Adrenal gland (tissue), 5 donors: ENCODE results near the gene SIT1.

ENCODE experiments used
- POLR2A ChIP-seq, 2 donors: fragments of 450-650 bp; IDR thresholded peaks; one replicate each; pipeline ENCODE4 v1.6.1; 2017; ENCODE audit warnings: antibody characterized with exemption in 2 of 2, mild to moderate bottlenecking in 2 of 2, moderate library complexity in 1 of 2
- TF ChIP-seq, protein P1 (sequence below), 6 experiments: fragments of 450-650 bp in 4 of 6; fragments of 200-600 bp in 2 of 6; sonication (generic) in 1 of 6; IDR thresholded peaks; 1 replicate in 5 of 6; 2 replicates in 1 of 6; pipeline versions ENCODE4 v1.5.1 to v1.8.0; 2016 to 2021; ENCODE audit warnings: antibody characterized with exemption in 6 of 6, mild to moderate bottlenecking in 2 of 6, moderate library complexity in 1 of 6
- donor health status: DM: no; HTN: no; CAD: no.

DNA sequence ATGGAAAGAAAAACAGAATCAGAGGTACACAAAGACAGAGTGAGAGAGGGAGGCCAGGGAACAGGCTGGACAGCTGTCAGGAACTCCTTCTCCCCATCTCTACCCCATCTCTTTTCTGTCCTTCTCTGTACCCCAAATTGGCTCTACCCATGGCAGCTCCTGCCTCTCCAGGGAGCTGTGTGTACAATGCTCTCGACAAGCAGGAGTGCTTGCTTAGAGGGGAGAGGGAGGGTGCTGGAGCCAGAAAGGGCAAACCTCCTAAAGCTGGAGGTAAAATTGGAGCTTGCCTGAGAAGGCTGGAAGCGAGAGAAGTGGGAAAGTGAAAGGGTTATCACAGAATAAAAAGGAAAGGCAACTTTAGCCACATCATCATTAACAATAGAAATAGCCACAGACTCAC lies 32.6 kb upstream of the SIT1 start:
- TF ChIP-seq, protein P1, sequence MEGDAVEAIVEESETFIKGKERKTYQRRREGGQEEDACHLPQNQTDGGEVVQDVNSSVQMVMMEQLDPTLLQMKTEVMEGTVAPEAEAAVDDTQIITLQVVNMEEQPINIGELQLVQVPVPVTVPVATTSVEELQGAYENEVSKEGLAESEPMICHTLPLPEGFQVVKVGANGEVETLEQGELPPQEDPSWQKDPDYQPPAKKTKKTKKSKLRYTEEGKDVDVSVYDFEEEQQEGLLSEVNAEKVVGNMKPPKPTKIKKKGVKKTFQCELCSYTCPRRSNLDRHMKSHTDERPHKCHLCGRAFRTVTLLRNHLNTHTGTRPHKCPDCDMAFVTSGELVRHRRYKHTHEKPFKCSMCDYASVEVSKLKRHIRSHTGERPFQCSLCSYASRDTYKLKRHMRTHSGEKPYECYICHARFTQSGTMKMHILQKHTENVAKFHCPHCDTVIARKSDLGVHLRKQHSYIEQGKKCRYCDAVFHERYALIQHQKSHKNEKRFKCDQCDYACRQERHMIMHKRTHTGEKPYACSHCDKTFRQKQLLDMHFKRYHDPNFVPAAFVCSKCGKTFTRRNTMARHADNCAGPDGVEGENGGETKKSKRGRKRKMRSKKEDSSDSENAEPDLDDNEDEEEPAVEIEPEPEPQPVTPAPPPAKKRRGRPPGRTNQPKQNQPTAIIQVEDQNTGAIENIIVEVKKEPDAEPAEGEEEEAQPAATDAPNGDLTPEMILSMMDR (IDR thresholded peaks at IDR 0.05) = no peak
- TF ChIP-seq POLR2A (IDR thresholded peaks at IDR 0.05) = no peak
